Retina (tissue), 1 donor: ENCODE measurements around the gene SART3.
A peak's percentile ranks its signal among the peaks of the same experiment; 100 is the strongest.

Experiments
- DNase-seq: peaks from one replicate; pipeline ENCODE4 v3.0.0-alpha.2; 2016

SART3 gene, protein sequence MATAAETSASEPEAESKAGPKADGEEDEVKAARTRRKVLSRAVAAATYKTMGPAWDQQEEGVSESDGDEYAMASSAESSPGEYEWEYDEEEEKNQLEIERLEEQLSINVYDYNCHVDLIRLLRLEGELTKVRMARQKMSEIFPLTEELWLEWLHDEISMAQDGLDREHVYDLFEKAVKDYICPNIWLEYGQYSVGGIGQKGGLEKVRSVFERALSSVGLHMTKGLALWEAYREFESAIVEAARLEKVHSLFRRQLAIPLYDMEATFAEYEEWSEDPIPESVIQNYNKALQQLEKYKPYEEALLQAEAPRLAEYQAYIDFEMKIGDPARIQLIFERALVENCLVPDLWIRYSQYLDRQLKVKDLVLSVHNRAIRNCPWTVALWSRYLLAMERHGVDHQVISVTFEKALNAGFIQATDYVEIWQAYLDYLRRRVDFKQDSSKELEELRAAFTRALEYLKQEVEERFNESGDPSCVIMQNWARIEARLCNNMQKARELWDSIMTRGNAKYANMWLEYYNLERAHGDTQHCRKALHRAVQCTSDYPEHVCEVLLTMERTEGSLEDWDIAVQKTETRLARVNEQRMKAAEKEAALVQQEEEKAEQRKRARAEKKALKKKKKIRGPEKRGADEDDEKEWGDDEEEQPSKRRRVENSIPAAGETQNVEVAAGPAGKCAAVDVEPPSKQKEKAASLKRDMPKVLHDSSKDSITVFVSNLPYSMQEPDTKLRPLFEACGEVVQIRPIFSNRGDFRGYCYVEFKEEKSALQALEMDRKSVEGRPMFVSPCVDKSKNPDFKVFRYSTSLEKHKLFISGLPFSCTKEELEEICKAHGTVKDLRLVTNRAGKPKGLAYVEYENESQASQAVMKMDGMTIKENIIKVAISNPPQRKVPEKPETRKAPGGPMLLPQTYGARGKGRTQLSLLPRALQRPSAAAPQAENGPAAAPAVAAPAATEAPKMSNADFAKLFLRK

DNA sequence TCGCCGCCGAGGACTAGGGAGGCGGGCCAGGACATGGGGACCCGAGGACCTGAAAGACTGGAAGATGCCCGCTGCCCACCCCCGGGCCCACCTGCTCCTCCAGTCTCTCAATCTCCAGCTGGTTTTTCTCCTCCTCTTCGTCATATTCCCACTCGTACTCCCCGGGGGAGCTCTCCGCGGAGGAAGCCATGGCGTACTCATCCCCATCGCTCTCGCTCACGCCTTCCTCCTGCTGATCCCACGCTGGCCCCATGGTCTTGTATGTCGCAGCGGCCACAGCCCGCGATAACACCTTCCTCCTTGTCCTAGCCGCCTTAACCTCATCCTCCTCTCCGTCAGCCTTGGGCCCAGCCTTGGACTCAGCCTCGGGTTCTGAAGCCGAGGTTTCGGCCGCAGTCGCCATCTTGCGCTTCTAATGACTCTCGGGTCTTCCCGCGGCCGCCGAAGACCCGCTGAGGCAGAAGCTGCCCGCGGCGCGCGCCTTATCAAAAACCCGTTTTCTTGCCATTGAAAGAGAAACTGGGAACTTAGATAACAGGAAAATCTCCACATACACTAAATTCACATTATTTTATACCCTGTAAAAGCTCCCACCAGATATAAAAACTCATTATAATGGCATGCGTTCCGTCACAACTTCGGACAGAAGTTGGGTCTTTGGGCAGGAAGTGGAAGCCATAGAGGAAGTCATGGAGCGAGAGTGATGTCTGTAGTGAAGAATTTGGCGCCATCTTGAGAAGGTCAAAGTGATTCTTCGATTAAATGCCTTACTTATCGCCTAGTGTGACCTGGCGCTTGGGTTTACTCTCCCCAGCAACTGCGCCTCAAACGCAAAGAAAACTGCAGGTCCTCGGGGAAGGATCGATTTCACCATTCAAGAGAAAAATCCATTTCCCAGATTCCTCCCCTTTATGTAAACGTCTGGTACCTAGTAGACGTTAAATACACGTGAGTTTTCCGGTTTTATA is at the start of gene SART3:
Gene SART3, minus strand, starts transcription at position 422 of the 968 bp plus-strand sequence. Its CDS starts 19 bp downstream, at position 403.
- peak; percentile 100 for DNase-seq

- DNase-seq = no peak
Measured at GRCh38 chr12:108610336-108610815, 49.4 kb upstream of the SART3 start.

- no peak for DNase-seq
Measured at GRCh38 chr12:108609537-108610335, 48.8 kb upstream of the SART3 start.

GRCh38 chr12:108608616-108609015 is 47.6 kb upstream of the SART3 start:
- no peak for DNase-seq

DNA sequence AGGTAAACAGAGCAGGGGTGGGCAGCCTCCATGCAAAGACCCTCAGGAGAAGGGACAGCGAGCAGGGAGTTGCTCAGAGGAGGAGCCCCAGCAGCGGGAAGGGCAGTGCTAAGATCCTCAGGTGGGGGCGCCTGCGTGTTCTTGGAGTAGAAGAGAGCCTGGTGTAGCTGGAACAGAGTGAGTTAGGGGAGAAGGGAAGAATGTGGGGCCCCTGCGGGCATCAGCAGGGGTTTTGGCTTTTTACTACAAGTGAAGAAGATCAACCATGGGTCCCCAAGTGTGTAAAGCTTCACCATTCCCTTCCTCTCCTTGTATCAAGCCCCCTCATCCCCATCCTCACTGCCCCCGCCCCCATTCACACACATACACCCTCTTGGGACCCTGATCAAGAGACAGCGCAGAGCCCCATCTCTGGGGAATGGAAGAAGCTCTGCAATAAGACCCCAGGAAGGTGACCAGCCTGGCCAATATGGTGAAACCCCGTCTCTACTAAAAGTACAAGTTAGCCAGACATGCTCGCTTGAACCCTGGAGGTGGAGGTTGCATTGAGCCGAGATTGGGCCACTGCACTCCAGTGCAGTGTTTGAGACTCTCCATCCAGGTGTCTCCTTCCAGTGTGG is 47.1 kb upstream of the SART3 start:
- no peak for DNase-seq

- no peak for DNase-seq
Measured at GRCh38 chr12:108606492-108606891, 45.5 kb upstream of the SART3 start.

DNA sequence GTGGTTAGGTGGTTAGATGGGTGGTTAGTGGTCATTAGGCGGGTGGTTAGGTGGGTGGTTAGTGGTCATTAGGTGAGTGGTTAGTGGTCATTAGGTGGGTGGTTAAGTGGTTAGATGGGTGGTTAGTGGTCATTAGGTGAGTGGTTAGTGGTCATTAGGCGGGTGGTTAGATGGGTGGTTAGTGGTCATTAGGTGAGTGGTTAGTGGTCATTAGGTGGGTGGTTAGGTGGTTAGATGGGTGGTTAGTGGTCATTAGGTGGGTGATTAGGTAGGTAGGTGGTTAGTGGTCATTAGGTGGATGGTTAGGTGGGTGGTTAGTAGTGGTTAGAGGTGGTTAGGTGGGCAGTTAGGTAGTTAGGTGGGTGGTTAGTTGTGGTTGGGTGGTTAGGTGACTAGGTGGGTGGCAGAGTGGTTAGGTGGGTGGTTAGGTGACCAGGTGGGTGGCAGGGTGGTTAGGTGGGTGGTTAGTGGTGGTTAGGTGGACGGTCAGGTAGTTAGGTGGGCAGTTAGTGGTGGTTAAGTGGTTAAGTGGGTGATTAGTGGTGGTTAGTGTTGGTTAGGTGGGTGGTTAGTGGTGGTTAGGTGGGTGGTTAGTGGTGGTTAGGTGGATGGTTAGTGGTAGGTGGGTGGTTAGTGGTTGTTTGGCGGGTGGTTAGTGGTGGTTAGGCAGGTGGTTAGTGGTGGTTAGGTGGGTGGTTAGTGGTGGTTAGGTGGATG is 44.9 kb upstream of the SART3 start:
- DNase-seq = no peak

GRCh38 chr12:108605000-108605689 is 44.2 kb upstream of the SART3 start:
- DNase-seq = no peak

GRCh38 chr12:108604208-108604941 is 43.4 kb upstream of the SART3 start:
- no peak for DNase-seq

DNA sequence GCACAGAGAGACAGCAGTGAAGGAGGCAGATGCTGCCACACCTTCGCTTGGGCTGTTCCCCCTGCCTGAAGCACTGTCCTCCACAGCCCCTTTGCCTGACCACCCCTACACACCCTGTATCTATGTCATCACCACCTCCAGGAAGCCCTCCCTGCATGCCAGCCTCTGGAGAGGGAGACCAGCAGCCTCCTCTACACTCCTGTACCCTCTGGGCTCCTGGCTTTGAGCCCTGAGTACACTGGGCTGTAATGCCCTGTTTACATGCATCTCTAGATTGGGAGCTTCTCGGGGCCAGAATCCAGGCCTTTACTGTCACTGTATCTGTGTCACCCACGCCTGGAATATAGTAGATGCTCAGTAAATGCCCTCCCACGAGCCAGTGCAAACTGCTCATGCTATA is 42.8 kb upstream of the SART3 start:
- DNase-seq = no peak

DNA sequence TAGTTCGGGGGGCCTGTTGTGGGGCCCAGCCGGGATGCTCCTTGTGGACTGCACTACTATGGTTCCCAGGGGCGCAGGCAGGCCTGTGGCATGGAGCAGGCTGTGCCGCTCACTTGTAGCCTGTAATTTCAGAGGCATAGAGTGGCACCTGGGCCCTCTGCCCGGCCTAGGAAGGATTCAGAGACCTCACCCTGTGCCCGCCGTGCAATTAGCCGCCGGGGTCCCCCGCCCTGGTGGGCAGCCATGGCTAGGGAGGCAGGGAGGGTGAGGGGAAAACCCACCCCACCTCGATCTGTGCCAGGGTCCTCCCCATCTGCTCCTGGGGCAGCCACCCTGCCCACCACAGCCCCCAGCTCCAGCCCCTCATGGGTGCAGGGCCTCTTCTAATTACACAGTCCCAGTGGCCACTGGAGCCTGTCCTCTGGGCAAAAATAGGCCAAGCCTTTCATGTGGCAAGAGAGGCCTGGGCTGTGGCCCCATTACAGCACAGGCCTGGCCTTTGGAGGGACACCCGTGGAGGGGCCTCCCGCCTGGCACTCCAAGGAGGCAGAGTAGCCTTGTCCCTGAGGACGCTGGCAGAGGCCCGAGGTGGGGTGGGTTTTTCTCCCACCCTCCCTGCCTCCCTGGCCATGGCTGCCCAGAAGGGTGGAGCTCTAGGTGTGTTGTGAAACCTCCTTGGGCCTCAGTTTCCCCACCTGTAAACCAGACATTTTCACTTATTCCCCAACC is 42.2 kb upstream of the SART3 start:
- DNase-seq = no peak

DNA sequence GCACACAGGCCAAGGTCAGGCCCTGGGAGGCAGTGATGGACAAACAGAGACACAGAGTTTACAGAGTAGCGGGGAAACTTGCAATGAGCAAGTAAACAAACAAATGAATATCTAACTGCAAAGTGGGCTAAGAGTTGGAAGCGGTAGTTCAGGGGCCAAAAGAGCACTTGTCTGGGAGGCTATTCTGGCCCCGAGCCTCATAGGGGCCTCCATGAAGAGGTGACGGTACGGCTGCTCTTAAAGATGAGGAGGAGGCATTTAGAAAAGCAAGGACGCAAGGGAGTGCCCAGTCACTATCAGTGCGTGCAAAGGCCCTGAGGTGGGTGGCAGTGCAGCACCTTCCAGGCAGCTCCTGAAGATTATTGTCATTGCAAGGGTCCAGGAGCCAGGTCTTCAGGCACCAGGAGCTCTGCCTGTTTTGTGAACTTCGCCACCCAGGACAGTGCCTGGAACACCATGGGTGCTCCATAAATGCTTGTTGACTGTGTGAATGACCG is 41.3 kb upstream of the SART3 start:
- no peak for DNase-seq

DNA sequence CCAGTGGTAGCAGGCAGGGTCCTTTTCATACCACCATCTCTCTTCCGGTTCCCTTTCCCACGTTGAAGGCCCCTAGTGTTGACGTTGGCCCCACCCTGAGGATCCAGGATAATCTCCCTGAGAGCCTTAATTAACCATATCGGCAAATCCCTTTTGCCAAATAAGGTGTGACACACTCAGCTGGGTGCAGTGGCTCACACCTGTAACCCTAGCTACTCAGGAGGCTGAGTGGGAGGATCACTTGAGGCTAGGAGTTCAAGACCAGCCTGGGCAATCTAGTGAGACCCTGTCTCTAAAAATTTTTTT is 39.7 kb upstream of the SART3 start:
- no peak for DNase-seq

DNA sequence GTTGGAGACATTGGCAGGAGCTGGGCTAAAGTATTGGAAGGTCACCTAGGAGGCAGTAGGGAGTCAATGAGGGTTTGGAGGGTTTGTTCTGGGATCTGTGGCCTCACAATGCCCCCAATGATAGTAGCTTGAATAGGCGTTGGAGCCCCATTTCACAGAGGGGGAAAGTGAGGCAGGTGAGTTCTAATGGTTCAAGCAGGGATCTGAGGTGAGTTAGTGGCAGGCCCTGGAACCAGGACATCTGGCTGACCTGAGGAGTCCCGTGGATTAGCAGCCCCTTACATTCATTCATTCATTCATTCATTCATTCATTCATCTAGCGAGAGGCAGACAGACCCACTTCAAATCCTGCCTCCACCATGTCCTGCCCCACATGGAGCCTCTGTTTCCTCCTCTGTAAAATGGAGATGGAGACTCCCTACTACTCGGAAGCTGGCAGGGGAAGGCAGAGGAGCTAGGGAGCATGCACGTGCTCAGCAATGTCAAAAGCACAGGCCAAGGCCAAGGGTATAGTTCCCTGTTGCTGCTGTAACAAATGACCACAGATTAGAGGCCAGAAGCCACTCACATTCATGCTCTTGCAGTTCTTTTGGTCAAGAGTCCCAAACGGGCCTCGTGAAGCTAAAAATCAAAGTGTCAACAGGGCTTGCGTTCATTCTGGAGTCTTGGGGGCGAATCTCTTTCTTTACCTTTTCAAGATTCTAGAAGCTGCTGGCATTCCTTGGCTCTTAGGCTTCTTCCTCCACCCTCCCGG is 39.2 kb upstream of the SART3 start:
- DNase-seq = no peak

DNA sequence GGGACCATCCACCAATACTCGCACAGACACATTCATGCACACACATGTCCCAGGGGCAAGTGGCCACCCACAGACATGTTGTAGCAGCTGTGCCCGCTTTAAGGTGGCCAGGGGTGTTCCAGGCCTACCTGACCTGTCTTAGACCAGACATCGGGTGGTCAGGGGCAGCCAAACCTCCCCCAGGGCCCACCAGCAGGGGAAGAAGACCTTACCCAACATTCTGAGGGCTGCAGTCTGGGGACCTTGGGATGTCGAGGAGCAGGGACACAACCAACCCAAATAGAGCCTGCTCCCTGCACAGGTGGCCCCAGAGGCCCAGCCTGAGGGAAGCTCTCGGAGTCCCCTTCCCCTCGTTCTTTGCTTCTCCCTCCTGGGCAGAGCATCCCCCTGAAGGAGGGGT is 38.6 kb upstream of the SART3 start:
- no peak for DNase-seq

GRCh38 chr12:108598553-108599250 is 37.7 kb upstream of the SART3 start:
- no peak for DNase-seq
